ENCODE results near the gene PHLDA2. TPM values are rescaled to one million over a fixed set of nuclear protein-coding genes. Genes with fewer than 3 reads are reported as not detected.

Gene PHLDA2
- total and polyA plus RNA-seq, 5 experiments from 2014 or later: 0.69 to 0.83 TPM; not detected in 3

GRCh38 chr11:2917842-2918490, 11.3 kb downstream of the PHLDA2 start:
- no peaks in the 10 kb centered on the region for H3K36me3 Mint-ChIP-seq
- H3K27ac Mint-ChIP-seq: no peak overlapping the region
- POLR2A ChIA-PET: no interaction called here
- H3K4me1 Mint-ChIP-seq: peaks cover 11 to 23% (median 17%) of the 10 kb centered on the region in 4 donors
- H3K27me3 Mint-ChIP-seq: no peaks in the 10 kb centered on the region
- DNase-seq: no peak
- no peaks in the 10 kb centered on the region for H3K9me3 Mint-ChIP-seq
- ATAC-seq: no peak
- no peak overlapping the region for H3K4me3 Mint-ChIP-seq

- Mint-ChIP-seq H3K4me3 (no peak overlapping the region), H3K4me1 (peaks cover 11 to 25% (median 18%) of the 10 kb centered on the region in 4 donors), H3K9me3 (no peaks in the 10 kb centered on the region), H3K27ac (peak overlapping the region in 1 of 10 donors; percentile 52), H3K36me3 (no peaks in the 10 kb centered on the region), H3K27me3 (no peaks in the 10 kb centered on the region)
- ATAC-seq (no peak), DNase-seq (no peak)
- POLR2A ChIA-PET: interaction anchor here (0.5 to 1.0 kb wide), 2 partner anchors 10 to 14 kb away, joined by 3 read pairs; no protein-coding TSS in a partner anchor
Measured at GRCh38 chr11:2916892-2917645, 12.2 kb downstream of the PHLDA2 start.

- H3K27ac Mint-ChIP-seq: no peak overlapping the region
Measured at GRCh38 chr11:2916114-2916891, 12.9 kb downstream of the PHLDA2 start.

GRCh38 chr11:2915473-2915872, 13.7 kb downstream of the PHLDA2 start:
- POLR2A ChIA-PET: no interaction called here
- Mint-ChIP-seq H3K36me3 (no peaks in the 10 kb centered on the region), H3K27me3 (no peaks in the 10 kb centered on the region), H3K4me1 (peaks cover 14 to 28% (median 18%) of the 10 kb centered on the region in 4 donors), H3K27ac (no peak overlapping the region), H3K9me3 (no peaks in the 10 kb centered on the region), H3K4me3 (no peak overlapping the region)
- DNase-seq (no peak), ATAC-seq (no peak)

More at GRCh38 chr11:2916114-2916891, 12.9 kb downstream of the PHLDA2 start:
- Mint-ChIP-seq H3K9me3 (no peaks in the 10 kb centered on the region), H3K27me3 (no peaks in the 10 kb centered on the region), H3K36me3 (no peaks in the 10 kb centered on the region), H3K4me3 (no peak overlapping the region), H3K4me1 (peaks cover 14 to 28% (median 18%) of the 10 kb centered on the region in 4 donors)
- DNase-seq (no peak), ATAC-seq (no peak)
- POLR2A ChIA-PET: interaction anchor here (0.5 to 1.0 kb wide), 2 partner anchors 10 to 13 kb away, joined by 3 read pairs; no protein-coding TSS in a partner anchor

GRCh38 chr11:2914455-2915195, 14.6 kb downstream of the PHLDA2 start:
- H3K27me3 Mint-ChIP-seq: no peaks in the 10 kb centered on the region
- peak overlapping the region in 3 of 10 donors; percentile 50 to 63 (median 56) for H3K4me3 Mint-ChIP-seq
- peaks cover 14 to 26% (median 18%) of the 10 kb centered on the region in 4 donors for H3K4me1 Mint-ChIP-seq
- ATAC-seq: peak in 1 of 2 donors; percentile 21
- no peak for DNase-seq
- peak overlapping the region in 2 of 10 donors; percentile 20 to 33 for H3K27ac Mint-ChIP-seq
- H3K36me3 Mint-ChIP-seq: no peaks in the 10 kb centered on the region
- H3K9me3 Mint-ChIP-seq: no peaks in the 10 kb centered on the region
- POLR2A ChIA-PET: no interaction called here

- peaks cover 14 to 26% (median 18%) of the 10 kb centered on the region in 4 donors for H3K4me1 Mint-ChIP-seq
- ATAC-seq: peak; percentile 65
- H3K27ac Mint-ChIP-seq: peak overlapping the region in 4 of 10 donors; percentile 18 to 52 (median 36)
- H3K27me3 Mint-ChIP-seq: no peaks in the 10 kb centered on the region
- no peaks in the 10 kb centered on the region for H3K36me3 Mint-ChIP-seq
- no peaks in the 10 kb centered on the region for H3K9me3 Mint-ChIP-seq
- peak overlapping the region in 7 of 10 donors; percentile 47 to 63 (median 58) for H3K4me3 Mint-ChIP-seq
- POLR2A ChIA-PET: interaction anchor here (1.3 to 1.5 kb wide), 2 partner anchors 11 to 16 kb away, joined by 3 to 5 read pairs; partner anchors contain the start of gene PHLDA2
- DNase-seq: no peak
Measured at GRCh38 chr11:2913776-2914175, 15.4 kb downstream of the PHLDA2 start.

GRCh38 chr11:2913019-2913431, 16.2 kb downstream of the PHLDA2 start:
- ATAC-seq (peak in 1 of 2 donors; percentile 28), DNase-seq (no peak)
- no peaks in the 10 kb centered on the region for H3K27me3 Mint-ChIP-seq
- H3K4me3 Mint-ChIP-seq: peak overlapping the region in 3 of 10 donors; percentile 52 to 63 (median 58)
- H3K36me3 Mint-ChIP-seq: no peaks in the 10 kb centered on the region
- POLR2A ChIA-PET: interaction anchor here (1.2 to 1.5 kb wide), 3 partner anchors 11 to 16 kb away, joined by 3 to 5 read pairs (median 3); partner anchors contain the start of gene PHLDA2
- H3K27ac Mint-ChIP-seq: peak overlapping the region in 1 of 10 donors; percentile 73
- peaks cover 14 to 26% (median 18%) of the 10 kb centered on the region in 4 donors for H3K4me1 Mint-ChIP-seq
- H3K9me3 Mint-ChIP-seq: no peaks in the 10 kb centered on the region

- no peak overlapping the region for H3K27ac Mint-ChIP-seq
- ATAC-seq (no peak), DNase-seq (no peak)
- H3K4me3 Mint-ChIP-seq: peak overlapping the region in 1 of 10 donors; percentile 63
- H3K27me3 Mint-ChIP-seq: peaks cover 0 to under 1% (median 0%) of the 10 kb centered on the region in 5 donors
- H3K4me1 Mint-ChIP-seq: peaks cover 14 to 26% (median 18%) of the 10 kb centered on the region in 4 donors
- POLR2A ChIA-PET: interaction anchor here (1.2 to 1.5 kb wide), 3 partner anchors 10 to 17 kb away, joined by 3 to 5 read pairs (median 3); partner anchors contain the start of gene PHLDA2
- no peaks in the 10 kb centered on the region for H3K36me3 Mint-ChIP-seq
- H3K9me3 Mint-ChIP-seq: no peaks in the 10 kb centered on the region
Measured at GRCh38 chr11:2912498-2912897, 16.7 kb downstream of the PHLDA2 start.

- POLR2A ChIA-PET: interaction anchor here (1.2 kb wide), 1 partner anchor 16 kb away, joined by 3 read pairs; no protein-coding TSS in a partner anchor
- peaks cover 0 to 3% (median 0%) of the 10 kb centered on the region in 5 donors for H3K27me3 Mint-ChIP-seq
- DNase-seq: no peak
- peaks cover 14 to 26% (median 18%) of the 10 kb centered on the region in 4 donors for H3K4me1 Mint-ChIP-seq
- H3K36me3 Mint-ChIP-seq: peaks cover 0 to 2% (median 0%) of the 10 kb centered on the region in 3 donors
- no peak for ATAC-seq
- H3K9me3 Mint-ChIP-seq: no peaks in the 10 kb centered on the region
- peak overlapping the region in 2 of 10 donors; percentile 34 to 48 for H3K4me3 Mint-ChIP-seq
- H3K27ac Mint-ChIP-seq: no peak overlapping the region
Measured at GRCh38 chr11:2911785-2912391, 17.3 kb downstream of the PHLDA2 start.

- Mint-ChIP-seq H3K4me1 (peaks cover 14 to 26% (median 18%) of the 10 kb centered on the region in 4 donors), H3K36me3 (peaks cover 0 to 5% (median 0%) of the 10 kb centered on the region in 3 donors), H3K9me3 (no peaks in the 10 kb centered on the region), H3K4me3 (no peak overlapping the region), H3K27ac (peak overlapping the region in 1 of 10 donors; percentile 11), H3K27me3 (peaks cover 0 to 3% (median 0%) of the 10 kb centered on the region in 5 donors)
- DNase-seq (no peak), ATAC-seq (no peak)
- POLR2A ChIA-PET: no interaction called here
Measured at GRCh38 chr11:2911088-2911784, 18.0 kb downstream of the PHLDA2 start.
